Measurements from ENCODE around the gene AZU1. TPM values are rescaled to one million over a fixed set of nuclear protein-coding genes. Genes with fewer than 3 reads are reported as not detected.

Gene AZU1
- total and polyA plus RNA-seq, 2 of the 8 experiments (the other 6 are each of a cell fraction or from before 2014, with no cell fraction given) = 0.80 to 1.3 TPM

DNA sequence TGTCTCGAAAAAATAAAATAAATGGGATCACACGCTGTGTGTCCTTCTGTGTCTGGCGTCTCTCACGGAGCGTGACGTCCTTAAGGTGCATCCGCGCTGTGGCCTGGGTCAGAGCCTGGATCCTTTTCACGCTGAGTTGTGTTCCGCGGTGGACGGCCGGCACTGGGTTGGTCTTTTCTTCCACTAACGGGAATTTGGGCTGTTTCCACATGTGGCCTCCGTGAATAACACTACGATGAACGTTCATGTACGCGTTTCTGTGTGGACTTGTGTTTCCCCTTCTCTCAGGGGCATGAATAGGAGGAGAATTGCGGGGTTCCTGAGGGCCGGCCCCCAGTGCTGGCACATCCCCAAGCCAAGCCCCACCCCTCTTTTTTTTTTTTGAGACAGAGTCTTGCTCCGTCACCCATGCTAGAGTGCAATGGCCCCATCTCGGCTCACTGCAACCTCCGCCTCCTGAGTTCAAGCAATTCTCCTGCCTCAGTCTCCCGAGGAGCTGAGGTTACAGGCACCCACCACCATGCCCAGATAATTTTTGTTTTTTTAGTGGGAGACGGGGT lies 36.5 kb upstream of the AZU1 start:
- TF ChIP-seq PHF8 (conservative IDR thresholded peaks at IDR 0.05; ENCODE audit: low read depth, low read length) = no peak
- TF ChIP-seq KDM1A (IDR thresholded peaks at IDR 0.05; ENCODE audit: borderline replicate concordance, low read length) = no peak
- TF ChIP-seq SIN3A (conservative IDR thresholded peaks at IDR 0.05 in 1 of 2, IDR thresholded peaks at IDR 0.05 in 1 of 2; ENCODE audit: low read depth in 1 of 2, low read length in 2 of 2) = no peak
- TF ChIP-seq HDAC2 (IDR thresholded peaks at IDR 0.05; ENCODE audit: borderline replicate concordance in 1 of 2, low read depth in 2 of 2, low read length in 2 of 2) = no peak
- TF ChIP-seq POU5F1 (IDR thresholded peaks at IDR 0.05; ENCODE audit: low read depth, low read length) = no peak
- TF ChIP-seq TEAD4 (IDR thresholded peaks at IDR 0.05; ENCODE audit: low read depth, low read length) = no peak
- no peak for TF ChIP-seq ZNF274 (IDR thresholded peaks at IDR 0.05; ENCODE audit: borderline replicate concordance, extremely low read depth, low read length)
- no peak for TF ChIP-seq EGR1 (IDR thresholded peaks at IDR 0.05; ENCODE audit: borderline replicate concordance, low read depth, low read length)
- TF ChIP-seq RFX5 (IDR thresholded peaks at IDR 0.05; ENCODE audit: borderline replicate concordance, low read depth, low read length) = no peak
- no peak for TF ChIP-seq TAF1 (IDR thresholded peaks at IDR 0.05; ENCODE audit: low read depth, low read length)
- Histone ChIP-seq H3K9ac (replicated peaks in 1 of 4; ENCODE audit: extremely low read depth in 1 of 4, low read depth in 3 of 4, low read length in 3 of 4) (no peak overlapping the region), H3K27ac (ENCODE audit: low read depth, low read length) (no peak overlapping the region), H3K14ac (ENCODE audit: insufficient read length) (no peak overlapping the region), H4K5ac (ENCODE audit: insufficient read length, low read depth, low read length) (no peak overlapping the region), H3K56ac (replicated peaks; ENCODE audit: insufficient read length, low read depth, low read length) (no peak overlapping the region), H2AFZ (ENCODE audit: low read length) (no peak overlapping the region), H4K91ac (replicated peaks; ENCODE audit: insufficient read length, low read length) (peak overlapping the region; percentile 91), H3K27me3 (replicated peaks in 1 of 4; ENCODE audit: control insufficient read depth in 3 of 4, extremely low read depth in 1 of 4, insufficient read depth in 3 of 4, low read length in 3 of 4) (no peaks in the 10 kb centered on the region), H2BK12ac (ENCODE audit: low read depth, low read length) (peak overlapping the region; percentile 100), H3K23ac (ENCODE audit: insufficient read length) (no peak overlapping the region), H3K9me3 (ENCODE audit: insufficient read depth in 2 of 2, low read depth in 1 of 2, low read length in 1 of 2) (no peaks in the 10 kb centered on the region), H3K18ac (ENCODE audit: extremely low read depth, low read length) (no peak overlapping the region), H3K23me2 (ENCODE audit: low read depth, low read length) (no peaks in the 10 kb centered on the region), H2BK15ac (ENCODE audit: low read length) (peak overlapping the region; percentile 92; the same call in 1 of the 2 replicates), H2AK5ac (ENCODE audit: low read depth, low read length) (peak overlapping the region; percentile 96), H2BK5ac (ENCODE audit: low read depth, low read length) (peak overlapping the region; percentile 88; the same call in 1 of the 2 replicates), H3K36me3 (ENCODE audit: control insufficient read depth in 2 of 4, insufficient read depth in 4 of 4, low read length in 3 of 4) (no peaks in the 10 kb centered on the region), H4K20me1 (replicated peaks in 1 of 2; ENCODE audit: control insufficient read depth in 1 of 2, insufficient read depth in 2 of 2, low read length in 2 of 2) (no peaks in the 10 kb centered on the region), H2BK20ac (ENCODE audit: low read length) (peak overlapping the region; percentile 90; the same call in 1 of the 2 replicates), H3K4ac (replicated peaks; ENCODE audit: insufficient read length, low read depth, low read length) (no peak overlapping the region), H3K79me1 (ENCODE audit: low read depth, low read length) (no peaks in the 10 kb centered on the region; the same call in 1 of the 2 replicates), H3K4me2 (ENCODE audit: insufficient read depth in 1 of 2, low read depth in 2 of 2, low read length in 2 of 2) (no peak overlapping the region; a peak in 1 of 4 replicates), H2BK120ac (replicated peaks; ENCODE audit: low read depth, low read length) (no peak overlapping the region), H3K4me1 (replicated peaks in 1 of 4; ENCODE audit: control insufficient read depth in 3 of 4, insufficient read depth in 4 of 4, low read length in 3 of 4) (peaks cover 0 to 36% (median 14%) of the 10 kb centered on the region in 4 experiments; a peak in 6 of 7 replicates), H4K8ac (ENCODE audit: extremely low read depth, insufficient read depth, low read length) (peak overlapping the region; percentile 0; the same call in 1 of the 2 replicates), H3K79me2 (ENCODE audit: control insufficient read depth in 1 of 2, insufficient read depth in 2 of 2, low read length in 2 of 2) (no peaks in the 10 kb centered on the region), H3K4me3 (ENCODE audit: extremely low read depth in 1 of 4, insufficient read depth in 2 of 4, low read depth in 3 of 4, low read length in 4 of 4) (no peak overlapping the region)
- WGBS, 2 experiments (ENCODE audit: extremely low coverage in 1 of 2, insufficient coverage in 1 of 2, insufficient read length in 1 of 2, insufficient replicate concordance in 2 of 2, low coverage in 1 of 2, low lambda C conversion rate in 2 of 2, missing lambda C conversion rate in 1 of 2) = 92% methylated on average over 23 of the region's 26 CpGs; no CpG with 5 or more reads in 1 of the 2 experiments
- FAIRE-seq (no peak), DNase-seq (ENCODE audit: low read depth in 1 of 2, low spot score in 2 of 2) (no peak)
- POLR2A ChIA-PET (ENCODE audit: partially characterized antibody) = interaction anchor here (0.6 to 6.7 kb wide), 5 partner anchors 8 to 1367 kb away, joined by 3 to 85 read pairs (median 10); partner anchors contain the start of gene PTBP1
- CTCF ChIA-PET (ENCODE audit: partially characterized antibody) = interaction anchor here (1.1 to 5.2 kb wide), 3 partner anchors 18 to 49 kb away, joined by 3 to 23 read pairs (median 3); no protein-coding TSS in a partner anchor
